K562 (cell line): ENCODE measurements around the gene POU4F1. TPM values are rescaled to one million over a fixed set of nuclear protein-coding genes. Genes with fewer than 3 reads are reported as not detected.

Experiments
- ATAC-seq: fragments of 200-7000 bp; cut with Tn5 transposase; 3 replicates; pipeline ENCODE4 v1.9.1; 2020; ENCODE audit warnings: moderate library complexity
- BruUV-seq: library from RNA; stranded (reverse); fragments of 400-500 nt; replicated peaks from 2 replicates; lab custom pipeline; 2021; lab: Mats Ljungman, UMichigan
- CTCF ChIA-PET: fragments of 300-600 bp; formaldehyde crosslinking; extraction: SDS; loops from one replicate; lab custom pipeline; 2021; ENCODE audit warnings: low intra/inter-chr PET ratio; lab: Yijun Ruan, JAX
- POLR2A ChIA-PET: fragments of 300-600, 350-650 bp; sonication (Branson Sonifier 250); formaldehyde crosslinking; extraction: SDS; loops from one replicate; lab custom pipeline; 2021; ENCODE audit warnings: antibody characterized with exemption, inconsistent platforms; lab: Yijun Ruan, JAX
- DNase-seq, 4 experiments: peaks; one replicate each; pipeline versions ENCODE4 v3.0.0 to v3.0.0-alpha.2; 2011 to 2018; ENCODE audit warnings: low spot score in 3 of 4, mixed read lengths in 3 of 4; ENCODE audit errors: extremely low read depth in 1 of 4
- FAIRE-seq: peaks from 2 replicates; lab custom pipeline; 2011; peaks lifted over from hg19 to GRCh38; lab: Jason Lieb, UNC
- H2AFZ ChIP-seq: 2 replicates; pipeline ENCODE4 v1.6.0; 2011; ENCODE audit warnings: low read depth, low read length, control low read depth, inconsistent platforms
- H3K27ac ChIP-seq: fragments of 200-600 bp; 3 replicates; pipeline ENCODE4 v1.8.0; 2011; ENCODE audit warnings: low read depth, mild to moderate bottlenecking, control low read depth, inconsistent platforms, low read length, moderate library complexity, mixed read lengths; ENCODE audit errors: extremely low read depth
- H3K27me3 ChIP-seq, 2 experiments: fragments of 300-600 bp in 1 of 2; 2 replicates in 1 of 2; 3 replicates in 1 of 2; pipeline versions ENCODE4 v1.6.0 to v1.8.0; 2011; ENCODE audit warnings: inconsistent platforms in 2 of 2, low read length in 2 of 2, mild to moderate bottlenecking in 1 of 2, mixed read lengths in 1 of 2, moderate library complexity in 1 of 2; ENCODE audit not compliant: control insufficient read depth in 2 of 2, insufficient read depth in 2 of 2
- H3K36me3 ChIP-seq: fragments of 300-600 bp; 3 replicates; pipeline ENCODE4 v1.8.0; 2011; ENCODE audit warnings: mild to moderate bottlenecking, low read length, inconsistent platforms; ENCODE audit not compliant: control insufficient read depth, insufficient read depth
- H3K4me1 ChIP-seq, 2 experiments: fragments of 200-600 bp in 1 of 2; replicated peaks in 1 of 2; 2 replicates in 1 of 2; 3 replicates in 1 of 2; pipeline versions ENCODE4 v1.5.1 to v1.8.0; 2011; ENCODE audit warnings: inconsistent platforms in 2 of 2, low read length in 2 of 2, mild to moderate bottlenecking in 1 of 2, mixed read lengths in 1 of 2, moderate library complexity in 1 of 2; ENCODE audit not compliant: control insufficient read depth in 2 of 2, insufficient read depth in 2 of 2
- H3K4me2 ChIP-seq: 2 replicates; pipeline ENCODE4 v1.6.1; 2011; ENCODE audit warnings: low read length, control low read depth, inconsistent platforms, mixed read lengths; ENCODE audit not compliant: insufficient read depth
- H3K4me3 ChIP-seq: fragments of 200-600 bp; sonication (generic), shearing (Covaris generic); 2 replicates; pipeline ENCODE4 v1.5.1; 2016; ENCODE audit warnings: control low read depth, inconsistent platforms
- H3K79me2 ChIP-seq: fragments of 200-600 bp; 3 replicates; pipeline ENCODE4 v1.8.0; 2011; ENCODE audit warnings: low read length, inconsistent platforms; ENCODE audit not compliant: control insufficient read depth, insufficient read depth
- H3K9ac ChIP-seq, 2 experiments: 2 replicates each; pipeline versions ENCODE4 v1.6.0 to v1.6.1; 2011; ENCODE audit warnings: low read depth in 2 of 2, low read length in 2 of 2, control low read depth in 1 of 2, inconsistent platforms in 1 of 2, mild to moderate bottlenecking in 1 of 2, mixed read lengths in 1 of 2; ENCODE audit not compliant: insufficient read depth in 1 of 2
- H3K9me1 ChIP-seq: one replicate; pipeline ENCODE4 v1.6.0; 2011; ENCODE audit warnings: inconsistent platforms, mild to moderate bottlenecking, low read length, moderate library complexity; ENCODE audit not compliant: control insufficient read depth, insufficient read depth
- H3K9me3 ChIP-seq: replicated peaks from 2 replicates; pipeline ENCODE4 v1.5.1; 2011; ENCODE audit warnings: low read depth, low read length, inconsistent platforms; ENCODE audit not compliant: control insufficient read depth, insufficient read depth
- H4K20me1 ChIP-seq: replicated peaks from 2 replicates; pipeline ENCODE4 v1.6.1; 2011; ENCODE audit warnings: low read length, inconsistent platforms, mixed read lengths; ENCODE audit not compliant: control insufficient read depth, insufficient read depth
- CAMTA2 ChIP-seq: fragments of 250-450 bp; sonication (Bioruptor Pico); conservative IDR thresholded peaks from 2 replicates; pipeline ENCODE4 v1.5.1; 2022
- CREM ChIP-seq: IDR thresholded peaks from 2 replicates; pipeline ENCODE4 v1.6.1; 2014; ENCODE audit warnings: antibody characterized with exemption, low read depth
- PHF20 ChIP-seq: fragments of 450-650 bp; IDR thresholded peaks from 2 replicates; pipeline ENCODE4 v1.6.1; 2018; ENCODE audit not compliant: partially characterized antibody
- TBP ChIP-seq: optimal IDR thresholded peaks from 2 replicates; pipeline ENCODE3; 2011; ENCODE audit warnings: low read depth, low read length, improper control_type of control experiment
- ZNF561 ChIP-seq: fragments of 450-650 bp; formaldehyde crosslinking; conservative IDR thresholded peaks from 2 replicates; pipeline ENCODE4 v1.4.0; 2020; ENCODE audit warnings: mild to moderate bottlenecking, moderate library complexity
- WGBS: fragments of 100-300 bp; shearing (Covaris generic); methylation state at CpG from one replicate; pipeline ENCODE4 v1.1.6; 2016; ENCODE audit warnings: low coverage, mixed read lengths; ENCODE audit not compliant: insufficient coverage; ENCODE audit errors: missing lambda C conversion rate; 5-methylcytosine and 5-hydroxymethylcytosine counted together
- in situ Hi-C: fragments of 300-500 bp; cut with MboI; formaldehyde crosslinking; loops from 4 replicates; pipeline ENCODE4 v1.15.0; 2018; ENCODE audit warnings: inconsistent platforms, mixed read lengths
- intact Hi-C: fragments of 100-400 bp; cut with micrococcal nuclease; formaldehyde crosslinking; loops from 2 replicates; pipeline ENCODE4 v1.14.2; 2022
- polyA plus RNA-seq, 8 experiments: library from polyadenylated mRNA; depleted of rRNA in 4 of 8; stranded (reverse) in 5 of 8; unstranded in 3 of 8; fragments of >200 nt; fragmentation: Nextera tagmentation in 2 of 8; fragmentation: Illumina TruSeq in 1 of 8; extraction: Ambion mirVana in 2 of 8; extraction: Trizol in 1 of 8; gene quantifications; 2 replicates each; pipeline versions ENCODE4 v1.2.1 to v1.2.3, GENCODE V29; 2011 to 2014; ENCODE audit warnings: inconsistent platforms in 1 of 8, missing spikeins in 1 of 8
- total RNA-seq, 7 experiments: library from RNA; depleted of rRNA in 6 of 7; stranded (reverse); fragments of >200 nt in 6 of 7; fragmentation: Illumina TruSeq in 2 of 7; extraction: Trizol in 2 of 7; gene quantifications; 2 replicates each; pipeline versions ENCODE4 v1.2.1 to v1.2.3, GENCODE V29; 2011 to 2021; ENCODE audit warnings: low replicate concordance in 1 of 7

Gene POU4F1
- total and polyA plus RNA-seq, 9 of the 15 experiments (the other 6 are each of a cell fraction or from before 2014, with no cell fraction given): 0.61 to 2.8 (median 1.5) TPM

- BruUV-seq: no TSS peak
- no peak overlapping the region for H3K4me2 ChIP-seq
- FAIRE-seq (no peak), DNase-seq (no peak), ATAC-seq (no peak)
- ChIA-PET CTCF (no interaction called here), POLR2A (interaction anchor here (1.4 kb wide), 1 partner anchor 13 kb away, joined by 3 read pairs; no protein-coding TSS in a partner anchor)
- intact Hi-C loops: no loop called here
- H3K9me1 ChIP-seq: no peaks in the 10 kb centered on the region
- TF ChIP-seq CAMTA2 (CRISPR knock-in tag) (no peak), TBP (no peak), ZNF561 (CRISPR knock-in tag) (no peak), PHF20 (no peak), CREM (no peak)
- no peaks in the 10 kb centered on the region for H4K20me1 ChIP-seq
- no peaks in the 10 kb centered on the region for H3K9me3 ChIP-seq
- no peaks in the 10 kb centered on the region for H3K79me2 ChIP-seq
- in situ Hi-C loops: no loop called here
- WGBS: 52% methylated on average over 8 of the region's 33 CpGs
- H3K27me3 ChIP-seq: no peaks in the 10 kb centered on the region
- H3K27ac ChIP-seq: no peak overlapping the region
- H3K9ac ChIP-seq: no peak overlapping the region
- H3K36me3 ChIP-seq: no peaks in the 10 kb centered on the region
- H3K4me1 ChIP-seq: peaks cover 2 to 7% of the 10 kb centered on the region in 2 experiments; a peak in 3 of 5 replicates
- no peak overlapping the region for H3K4me3 ChIP-seq
- no peak overlapping the region for H2AFZ ChIP-seq
These were observed 6.3 kb upstream of the POU4F1 start for GRCh38 chr13:78609464-78610205.
